Amniotic epithelial cell (primary cell): ENCODE data around the gene ARL8A.

Experiments
- DNase-seq: peaks from one replicate; pipeline ENCODE4 v3.0.0-alpha.2; 2010; ENCODE audit warnings: low read depth

Gene ARL8A

DNA sequence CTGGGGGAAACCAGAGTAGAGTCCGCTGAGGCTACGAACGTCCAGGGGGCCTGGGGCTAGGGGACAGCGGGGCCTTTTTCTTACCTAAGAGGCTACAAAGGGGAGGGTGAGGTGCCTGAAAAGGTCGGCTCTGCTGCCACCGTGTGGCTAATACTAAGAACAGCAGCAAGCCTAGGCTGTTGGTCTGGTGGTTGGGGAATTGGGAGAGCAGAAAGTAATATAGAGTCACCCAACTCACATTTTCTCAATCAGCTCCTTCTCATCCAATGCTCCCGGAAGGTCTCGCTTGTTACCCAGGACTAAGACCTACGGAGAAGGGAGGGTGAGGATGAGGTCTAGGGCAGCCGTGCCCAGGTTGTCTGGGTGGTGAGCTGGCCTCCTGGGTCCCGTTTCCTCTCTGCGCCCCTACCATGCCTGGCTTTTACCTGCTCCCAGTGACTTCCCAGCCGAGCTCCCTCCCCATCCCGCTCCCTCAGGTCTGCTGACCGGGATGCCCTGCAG lies 9.3 kb downstream of the ARL8A start:
- peak; percentile 52 for DNase-seq

GRCh38 chr1:202134645-202135172 lies 9.8 kb downstream of the ARL8A start:
- DNase-seq: no peak

DNA sequence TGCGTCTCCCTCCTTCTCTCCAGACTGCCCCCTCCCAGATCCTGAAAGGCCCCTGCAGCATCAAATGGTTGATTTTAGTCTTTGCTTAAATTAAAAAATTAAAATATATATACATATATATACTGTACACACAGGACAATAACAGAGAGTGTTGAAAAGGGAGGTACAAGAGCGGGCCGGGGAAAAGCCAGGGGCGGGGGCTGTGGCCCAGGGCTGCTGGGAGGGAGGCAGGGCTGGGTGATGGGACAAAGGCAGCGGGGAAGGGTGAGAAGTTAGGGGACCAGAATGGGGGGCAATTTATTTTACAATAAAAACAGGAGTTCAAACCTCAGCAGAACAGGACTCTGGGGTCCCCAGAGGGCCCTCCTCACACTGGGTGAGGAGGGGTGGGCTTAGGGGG lies 10.5 kb downstream of the ARL8A start:
- DNase-seq: no peak

DNA sequence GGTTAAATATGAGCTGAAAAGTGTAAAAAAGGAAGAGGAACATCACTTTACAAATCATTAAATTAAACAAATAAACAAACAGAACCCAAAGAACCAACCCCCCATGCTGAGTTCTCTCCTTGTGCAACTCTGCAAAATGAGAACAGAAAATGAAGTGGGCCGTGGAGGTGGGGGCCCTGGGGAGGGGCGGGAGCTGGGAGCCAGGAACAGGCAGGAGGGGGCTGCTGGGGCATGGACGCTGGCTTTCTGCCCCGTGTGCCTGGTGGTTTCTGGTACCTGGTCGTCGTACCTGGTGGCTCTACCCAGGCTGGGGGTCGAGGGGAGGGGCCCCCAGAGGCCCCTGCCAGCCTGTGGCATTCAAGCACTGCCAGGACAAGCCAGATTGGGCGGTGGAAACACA lies 11.0 kb downstream of the ARL8A start:
- DNase-seq: no peak

GRCh38 chr1:202133001-202133400 lies 11.5 kb downstream of the ARL8A start:
- DNase-seq: no peak

DNA sequence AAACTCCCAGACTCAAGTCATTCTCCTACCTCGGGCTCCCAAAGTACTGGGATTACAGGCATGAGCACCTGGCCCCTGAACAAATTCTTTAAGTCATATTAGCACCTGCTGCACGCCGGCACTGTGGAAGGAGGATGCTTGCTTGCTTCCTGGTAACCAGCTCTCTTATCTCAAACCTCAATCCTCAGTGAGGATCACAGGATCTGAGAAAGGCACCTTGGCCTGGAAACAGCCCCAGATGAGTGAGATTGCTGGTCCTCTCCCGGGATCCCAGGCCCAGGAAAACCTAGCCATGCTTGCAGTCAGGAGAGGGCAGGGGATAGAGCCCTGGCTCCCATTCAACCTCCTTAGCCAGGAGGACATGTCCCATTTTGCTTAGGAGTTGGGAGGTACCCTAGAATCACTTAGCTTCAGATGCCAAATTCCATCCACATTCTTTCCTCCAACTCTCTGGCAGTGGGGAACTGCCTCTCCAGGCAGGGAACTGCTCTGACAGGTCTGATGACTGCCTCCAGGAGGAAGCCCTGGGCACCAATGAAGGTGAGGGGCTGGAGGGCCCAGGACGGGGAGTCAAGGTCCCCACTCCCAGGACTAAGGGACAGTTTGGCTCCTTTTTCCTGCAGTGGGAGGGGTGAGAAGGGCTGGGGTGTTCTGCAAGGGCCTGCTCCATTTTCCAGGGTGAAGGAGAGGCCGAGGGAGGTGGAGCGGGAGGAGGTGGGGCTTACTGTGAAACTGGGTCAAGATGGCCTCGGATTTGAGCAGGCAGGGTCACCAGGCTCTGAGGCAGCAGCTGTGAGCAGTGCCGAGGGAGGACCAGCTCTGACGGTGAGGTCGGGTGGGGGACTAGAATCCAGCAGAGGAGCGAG lies 12.3 kb downstream of the ARL8A start:
- peak; percentile 37 for DNase-seq

GRCh38 chr1:202130816-202131522 lies 13.6 kb downstream of the ARL8A start:
- no peak for DNase-seq

GRCh38 chr1:202130297-202130721 lies 14.2 kb downstream of the ARL8A start:
- no peak for DNase-seq

DNA sequence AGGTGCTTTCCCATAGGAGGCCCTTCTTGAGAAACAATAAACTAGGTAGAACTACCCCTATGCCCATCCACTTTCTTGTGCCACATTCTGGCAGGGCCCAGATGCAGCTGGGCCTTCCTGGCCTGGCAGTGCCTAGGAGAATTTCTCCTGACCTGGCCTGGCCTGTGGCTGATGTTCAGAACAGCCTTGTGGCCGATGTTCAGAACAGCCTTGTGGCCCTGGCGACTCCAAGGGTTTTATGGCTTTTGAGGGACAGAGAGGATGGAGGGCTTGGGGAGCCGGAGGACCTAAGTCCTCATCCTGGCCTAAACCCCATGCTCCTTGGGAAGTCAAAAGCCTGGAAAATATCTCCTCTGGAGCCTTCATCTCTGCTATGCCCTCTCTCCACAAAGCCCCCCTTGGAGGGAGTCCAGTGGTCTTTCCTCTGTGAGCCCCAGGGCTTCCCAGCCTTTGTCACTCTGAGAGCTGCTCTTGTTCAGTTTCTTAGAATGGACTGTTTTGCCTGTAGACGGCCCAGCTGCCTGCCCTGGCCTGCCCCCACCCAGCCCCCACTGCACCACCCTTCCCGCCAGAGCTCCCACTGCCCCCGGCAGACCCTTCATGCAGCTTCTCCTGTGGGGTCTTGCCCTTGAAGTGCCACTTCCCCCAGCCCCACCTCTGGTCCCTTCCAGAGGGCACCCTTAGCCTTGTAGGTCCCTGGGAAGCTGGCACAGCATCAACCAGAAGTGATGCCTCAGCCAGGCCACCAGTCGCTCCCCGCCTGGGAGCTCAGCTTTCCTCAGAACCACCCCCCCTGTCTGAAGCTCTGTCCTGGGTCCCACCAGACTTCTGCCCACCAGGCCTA lies 14.9 kb downstream of the ARL8A start:
- DNase-seq: no peak

GRCh38 chr1:202127836-202128622 lies 16.5 kb downstream of the ARL8A start:
- no peak for DNase-seq

GRCh38 chr1:202127061-202127460 lies 17.5 kb downstream of the ARL8A start:
- DNase-seq: no peak

DNA sequence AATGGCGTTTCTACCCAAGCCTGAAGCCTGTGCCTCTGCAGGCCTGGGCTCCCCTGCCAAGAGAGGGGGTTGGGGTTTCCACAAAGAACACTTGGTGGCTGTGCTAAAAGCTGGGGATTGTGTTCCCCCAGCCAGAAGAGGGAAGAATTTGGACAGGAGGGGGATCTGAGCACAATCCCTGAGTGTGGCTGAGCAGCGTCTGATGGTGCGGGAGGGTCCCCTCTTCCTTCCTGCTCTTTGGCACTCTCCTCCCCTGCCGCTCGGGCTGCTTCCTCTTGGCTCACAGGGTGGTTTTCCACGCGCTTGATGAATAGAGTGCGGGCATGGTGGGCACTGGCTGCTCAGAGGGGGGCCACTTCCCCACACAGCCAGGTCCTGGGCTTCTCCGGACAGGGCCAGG lies 18.1 kb downstream of the ARL8A start:
- DNase-seq: no peak

DNA sequence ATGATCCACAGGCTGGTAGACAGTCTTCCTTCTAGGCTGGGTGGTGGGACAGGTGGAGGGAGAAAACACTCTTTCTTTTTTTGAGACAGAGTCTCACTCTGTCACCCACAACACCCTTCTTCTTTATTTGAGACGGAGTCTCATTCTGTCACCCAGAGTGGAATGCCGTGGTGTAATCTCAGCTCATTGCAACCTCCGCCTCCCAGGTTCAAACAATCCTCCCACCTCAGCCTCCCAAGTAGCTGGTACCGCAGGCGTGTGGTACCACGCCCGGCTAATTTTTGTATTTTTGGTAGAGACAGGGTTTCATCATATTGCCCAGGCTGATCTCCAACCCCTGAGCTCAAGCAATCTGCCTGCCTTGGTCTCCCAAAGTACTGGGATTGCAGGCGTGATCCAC lies 18.9 kb downstream of the ARL8A start:
- DNase-seq: no peak

DNA sequence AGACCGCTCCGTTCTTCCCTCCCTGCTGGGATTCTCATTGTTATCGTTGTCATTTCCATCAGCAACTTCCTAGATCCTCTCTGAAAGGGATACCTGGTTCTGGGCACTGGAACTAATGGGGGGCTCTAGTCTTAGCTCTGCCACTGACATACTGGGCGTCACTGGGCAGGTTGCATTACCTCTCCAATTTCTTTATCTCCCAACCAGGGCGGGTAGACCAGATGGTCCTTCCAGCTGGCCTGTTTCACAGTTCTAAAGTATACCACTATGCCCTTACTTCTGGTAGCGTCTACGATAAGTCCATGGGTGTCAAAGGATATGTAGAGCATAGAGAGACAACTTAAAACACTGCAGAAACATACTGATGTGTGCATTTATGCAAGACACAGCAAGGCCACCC lies 20.4 kb downstream of the ARL8A start:
- DNase-seq: no peak

- no peak for DNase-seq
Measured at GRCh38 chr1:202123336-202123813, 21.2 kb downstream of the ARL8A start.

DNA sequence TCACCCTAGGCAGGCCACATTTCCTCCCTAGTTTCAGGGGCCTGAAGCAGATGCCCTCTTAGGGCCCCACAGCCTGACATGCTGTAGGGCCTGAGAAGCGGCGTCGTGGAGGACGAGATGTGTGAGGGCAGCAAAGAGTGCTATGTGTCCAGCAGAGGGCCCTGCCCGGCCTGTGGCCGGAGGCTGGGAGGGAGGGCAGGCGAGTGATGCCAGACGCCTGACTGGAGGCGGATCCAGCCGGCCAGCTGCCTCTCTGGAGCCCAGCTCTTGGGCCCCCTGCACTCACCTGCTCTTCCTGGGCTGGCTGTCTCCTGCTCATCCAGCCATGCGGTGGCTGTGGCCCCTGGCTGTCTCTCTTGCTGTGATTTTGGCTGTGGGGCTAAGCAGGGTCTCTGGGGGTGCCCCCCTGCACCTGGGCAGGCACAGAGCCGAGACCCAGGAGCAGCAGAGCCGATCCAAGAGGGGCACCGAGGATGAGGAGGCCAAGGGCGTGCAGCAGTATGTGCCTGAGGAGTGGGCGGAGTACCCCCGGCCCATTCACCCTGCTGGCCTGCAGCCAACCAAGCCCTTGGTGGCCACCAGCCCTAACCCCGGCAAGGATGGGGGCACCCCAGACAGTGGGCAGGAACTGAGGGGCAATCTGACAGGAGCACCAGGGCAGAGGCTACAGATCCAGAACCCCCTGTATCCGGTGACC lies 21.8 kb downstream of the ARL8A start, which contains the start of gene GPR37L1:
Gene GPR37L1 (plus strand): TSS at position 279 of the 697 bp plus-strand sequence. CDS start 47 bp downstream, at position 326.
- peak; percentile 68 for DNase-seq

- DNase-seq: no peak
Measured at GRCh38 chr1:202121006-202121405, 23.5 kb downstream of the ARL8A start.

GRCh38 chr1:202117898-202118371 lies 26.6 kb downstream of the ARL8A start:
- no peak for DNase-seq

DNA sequence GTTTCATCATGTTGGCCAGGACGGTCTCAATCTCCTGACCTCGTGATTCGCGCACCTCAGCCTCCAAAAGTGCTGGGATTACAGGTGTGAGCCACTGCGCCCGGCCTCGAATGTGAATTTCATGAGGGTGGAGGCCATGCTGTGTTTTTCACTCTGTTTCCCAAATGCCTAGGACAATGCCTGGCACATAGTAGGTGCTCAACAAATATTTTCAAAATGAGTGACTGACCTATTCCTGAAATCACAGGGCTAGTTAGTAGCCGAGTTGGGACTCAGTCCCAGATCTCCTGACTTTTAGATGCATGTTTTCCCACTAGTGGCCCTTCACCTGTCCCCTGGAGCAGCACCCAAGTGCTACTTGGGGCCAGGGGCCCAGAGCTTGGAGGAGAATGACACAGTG lies 28.2 kb downstream of the ARL8A start:
- no peak for DNase-seq

- DNase-seq: no peak
Measured at GRCh38 chr1:202113690-202114300, 30.7 kb downstream of the ARL8A start.
